Kidney glomerular epithelial cell (primary cell): ENCODE measurements around the gene MAPT.

Source experiments
- DNase-seq: peaks from one replicate; lab custom pipeline; 2025; lab: John Stamatoyannopoulos, UW

The MAPT gene

DNA sequence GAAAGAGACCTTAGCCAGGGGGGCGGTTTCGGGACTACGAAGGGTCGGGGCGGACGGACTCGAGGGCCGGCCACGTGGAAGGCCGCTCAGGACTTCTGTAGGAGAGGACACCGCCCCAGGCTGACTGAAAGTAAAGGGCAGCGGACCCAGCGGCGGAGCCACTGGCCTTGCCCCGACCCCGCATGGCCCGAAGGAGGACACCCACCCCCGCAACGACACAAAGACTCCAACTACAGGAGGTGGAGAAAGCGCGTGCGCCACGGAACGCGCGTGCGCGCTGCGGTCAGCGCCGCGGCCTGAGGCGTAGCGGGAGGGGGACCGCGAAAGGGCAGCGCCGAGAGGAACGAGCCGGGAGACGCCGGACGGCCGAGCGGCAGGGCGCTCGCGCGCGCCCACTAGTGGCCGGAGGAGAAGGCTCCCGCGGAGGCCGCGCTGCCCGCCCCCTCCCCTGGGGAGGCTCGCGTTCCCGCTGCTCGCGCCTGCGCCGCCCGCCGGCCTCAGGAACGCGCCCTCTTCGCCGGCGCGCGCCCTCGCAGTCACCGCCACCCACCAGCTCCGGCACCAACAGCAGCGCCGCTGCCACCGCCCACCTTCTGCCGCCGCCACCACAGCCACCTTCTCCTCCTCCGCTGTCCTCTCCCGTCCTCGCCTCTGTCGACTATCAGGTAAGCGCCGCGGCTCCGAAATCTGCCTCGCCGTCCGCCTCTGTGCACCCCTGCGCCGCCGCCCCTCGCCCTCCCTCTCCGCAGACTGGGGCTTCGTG, at the start of gene MAPT:
TSS of gene MAPT (plus strand) at position 533 of the 763 bp plus-strand sequence. CDS start 67,784 bp downstream, outside the sequence.
- DNase-seq = peak; percentile 80

DNA sequence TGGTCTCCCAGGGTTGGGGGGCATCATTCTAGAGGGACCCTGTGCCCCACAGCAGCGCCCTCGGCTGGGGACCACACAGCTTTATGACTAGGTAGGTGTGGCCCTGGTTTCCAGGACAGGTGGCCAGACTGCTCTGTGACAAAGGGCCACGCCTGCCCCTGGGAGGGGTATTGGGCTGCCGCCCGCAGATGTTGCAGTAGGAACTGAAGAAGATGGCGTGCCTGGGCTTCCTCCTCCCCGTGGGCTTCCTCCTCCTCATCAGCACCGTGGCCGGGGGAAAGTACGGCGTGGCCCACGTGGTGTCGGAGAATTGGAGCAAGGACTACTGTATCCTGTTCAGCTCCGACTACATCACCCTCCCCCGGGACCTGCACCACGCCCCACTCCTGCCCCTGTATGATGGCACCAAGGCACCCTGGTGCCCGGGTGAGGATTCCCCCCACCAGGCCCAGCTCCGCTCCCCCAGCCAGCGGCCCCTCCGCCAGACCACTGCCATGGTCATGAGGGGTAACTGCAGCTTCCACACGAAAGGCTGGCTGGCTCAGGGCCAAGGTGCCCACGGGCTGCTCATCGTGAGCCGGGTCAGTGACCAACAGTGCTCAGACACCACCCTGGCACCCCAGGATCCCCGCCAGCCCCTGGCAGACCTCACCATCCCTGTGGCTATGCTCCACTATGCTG, 49.5 kb upstream of the MAPT start, which contains the start of gene SPPL2C:
TSS of gene SPPL2C (plus strand) at position 187 of the 681 bp plus-strand sequence. CDS start at position 213, 26 bp downstream.
- DNase-seq = no peak

DNA sequence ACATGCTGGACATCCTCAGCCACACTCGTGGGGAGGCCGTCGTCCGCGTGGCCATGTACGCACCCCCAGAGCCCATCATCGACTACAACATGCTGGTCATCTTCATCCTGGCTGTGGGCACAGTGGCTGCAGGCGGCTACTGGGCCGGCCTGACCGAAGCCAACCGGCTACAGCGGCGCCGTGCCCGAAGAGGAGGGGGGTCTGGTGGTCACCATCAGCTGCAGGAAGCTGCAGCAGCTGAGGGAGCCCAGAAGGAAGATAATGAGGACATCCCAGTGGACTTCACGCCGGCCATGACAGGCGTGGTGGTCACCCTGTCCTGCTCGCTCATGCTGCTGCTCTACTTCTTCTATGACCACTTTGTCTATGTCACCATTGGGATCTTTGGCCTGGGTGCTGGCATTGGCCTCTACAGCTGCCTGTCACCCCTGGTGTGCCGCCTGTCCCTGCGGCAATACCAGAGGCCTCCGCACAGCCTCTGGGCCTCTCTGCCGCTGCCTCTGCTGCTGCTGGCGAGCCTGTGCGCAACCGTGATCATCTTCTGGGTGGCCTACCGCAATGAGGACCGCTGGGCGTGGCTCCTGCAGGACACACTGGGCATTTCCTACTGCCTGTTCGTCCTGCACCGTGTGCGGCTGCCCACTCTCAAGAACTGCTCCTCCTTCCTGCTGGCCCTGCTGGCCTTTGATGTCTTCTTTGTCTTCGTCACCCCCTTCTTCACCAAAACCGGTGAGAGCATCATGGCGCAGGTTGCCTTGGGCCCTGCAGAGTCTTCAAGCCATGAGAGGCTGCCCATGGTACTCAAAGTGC, 48.8 kb upstream of the MAPT start:
- DNase-seq = no peak

DNA sequence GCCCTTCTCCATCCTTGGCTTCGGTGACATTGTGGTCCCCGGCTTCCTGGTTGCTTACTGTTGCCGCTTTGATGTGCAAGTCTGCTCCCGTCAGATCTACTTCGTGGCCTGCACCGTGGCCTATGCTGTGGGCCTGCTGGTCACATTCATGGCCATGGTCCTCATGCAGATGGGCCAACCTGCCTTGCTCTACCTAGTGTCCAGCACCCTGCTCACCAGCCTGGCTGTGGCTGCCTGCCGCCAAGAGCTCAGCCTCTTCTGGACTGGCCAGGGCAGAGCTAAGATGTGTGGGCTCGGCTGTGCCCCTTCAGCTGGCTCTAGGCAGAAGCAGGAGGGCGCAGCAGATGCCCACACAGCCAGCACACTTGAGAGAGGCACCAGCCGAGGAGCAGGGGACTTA, 48.1 kb upstream of the MAPT start:
- DNase-seq = no peak

DNA sequence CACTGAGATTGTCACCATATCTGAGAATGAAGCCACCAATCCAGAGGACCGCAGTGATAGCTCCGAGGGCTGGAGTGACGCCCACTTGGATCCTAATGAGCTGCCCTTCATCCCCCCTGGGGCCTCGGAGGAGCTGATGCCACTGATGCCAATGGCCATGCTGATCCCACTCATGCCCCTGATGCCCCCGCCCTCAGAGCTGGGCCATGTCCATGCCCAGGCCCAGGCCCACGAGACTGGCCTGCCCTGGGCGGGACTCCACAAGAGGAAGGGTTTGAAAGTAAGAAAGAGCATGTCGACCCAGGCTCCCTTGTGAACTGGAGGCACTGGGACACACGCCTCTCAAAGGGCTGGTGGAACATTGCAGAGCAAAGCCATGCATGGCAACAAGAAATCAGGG, 47.7 kb upstream of the MAPT start:
- no peak for DNase-seq

DNA sequence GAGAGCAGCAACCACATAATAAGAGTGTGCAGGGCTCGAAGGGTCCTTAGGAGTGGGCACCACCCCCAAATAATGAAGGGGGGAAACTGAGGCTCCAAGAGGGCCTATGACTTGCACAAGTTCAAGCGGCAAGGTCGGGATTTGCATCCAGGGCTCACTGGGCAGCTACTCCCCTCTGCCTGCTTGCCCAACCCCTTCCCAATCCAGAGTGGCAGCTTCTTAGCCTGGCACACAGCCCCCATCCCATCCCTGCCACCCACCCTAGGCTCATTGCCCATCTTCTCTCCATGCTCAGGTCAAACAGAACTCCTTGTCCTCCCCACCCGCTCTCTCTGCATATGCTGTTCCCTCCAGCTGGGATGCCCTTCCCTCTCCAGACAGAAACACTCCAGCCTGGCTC, 47.3 kb upstream of the MAPT start:
- DNase-seq = no peak

DNA sequence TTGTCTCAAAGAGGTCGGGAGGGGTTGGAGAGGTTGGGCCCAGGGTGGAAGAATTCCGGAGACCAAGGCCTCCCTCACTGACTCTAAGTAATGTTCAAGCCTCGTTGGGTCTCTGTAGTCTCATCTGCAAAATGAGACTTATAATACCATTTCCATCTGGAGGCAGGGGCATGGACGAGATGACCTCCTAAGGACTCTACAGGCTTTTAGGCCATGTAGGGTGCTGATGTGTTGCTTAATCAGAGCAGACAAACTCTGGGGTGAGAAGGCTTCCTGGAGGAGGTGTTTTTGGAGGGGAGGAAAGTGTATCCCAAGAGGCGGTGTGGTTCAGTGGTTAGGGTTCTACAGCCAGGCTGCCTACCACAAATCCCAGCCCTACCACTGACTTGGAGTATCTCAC, 46.6 kb upstream of the MAPT start:
- DNase-seq = no peak

DNA sequence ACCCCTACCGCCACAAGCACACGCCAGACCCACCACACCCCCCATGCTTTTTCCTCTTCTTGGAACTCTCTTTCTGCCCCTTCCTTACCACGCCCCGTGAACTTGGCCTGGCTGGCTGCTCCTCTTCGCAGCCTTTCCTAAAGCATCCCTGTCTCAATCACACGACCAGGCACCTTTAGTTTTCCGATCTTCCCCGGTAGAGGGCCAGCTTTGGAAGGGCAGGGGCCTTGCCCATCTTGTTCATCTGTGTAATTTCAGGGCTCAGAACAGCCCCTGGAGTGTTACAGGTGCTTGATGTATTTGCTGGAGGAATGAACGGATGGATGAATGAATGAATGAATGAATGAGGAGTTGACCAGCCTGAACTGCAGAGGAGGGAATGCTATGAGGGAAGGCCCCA, 45.9 kb upstream of the MAPT start:
- no peak for DNase-seq

DNA sequence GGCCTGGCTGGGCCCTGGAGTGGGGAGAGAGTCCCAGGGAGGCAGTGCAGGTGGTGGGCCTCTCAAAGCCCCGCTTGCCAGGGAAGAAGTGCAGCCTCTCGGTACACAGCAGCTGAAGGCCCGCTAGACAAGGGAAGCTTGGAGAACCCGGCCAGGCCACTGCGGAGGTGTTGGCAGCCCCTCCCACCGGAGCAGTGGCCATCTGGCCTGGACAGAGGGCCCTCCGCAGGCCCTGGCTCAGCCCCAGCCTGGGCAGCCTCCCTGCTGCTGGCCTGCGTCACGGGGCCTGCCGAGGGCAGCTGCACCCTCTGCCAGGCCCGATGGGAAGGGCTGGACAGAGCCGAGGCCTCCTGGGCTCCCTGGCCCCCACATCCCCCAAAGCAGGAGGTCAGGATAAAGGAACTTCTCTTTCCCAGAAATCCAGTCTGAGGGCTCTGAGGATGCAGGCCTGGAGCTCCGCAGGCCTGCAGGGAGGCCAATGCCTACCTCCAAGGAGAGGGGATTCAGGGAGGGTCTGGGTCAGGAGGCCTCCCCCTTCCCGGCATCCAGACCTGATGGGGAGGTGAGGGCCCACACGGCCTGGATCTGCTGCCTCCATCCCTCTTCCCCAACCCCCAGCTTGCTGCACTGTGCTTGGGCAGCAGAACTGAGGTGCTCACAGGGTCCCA, 45.4 kb upstream of the MAPT start:
- no peak for DNase-seq

DNA sequence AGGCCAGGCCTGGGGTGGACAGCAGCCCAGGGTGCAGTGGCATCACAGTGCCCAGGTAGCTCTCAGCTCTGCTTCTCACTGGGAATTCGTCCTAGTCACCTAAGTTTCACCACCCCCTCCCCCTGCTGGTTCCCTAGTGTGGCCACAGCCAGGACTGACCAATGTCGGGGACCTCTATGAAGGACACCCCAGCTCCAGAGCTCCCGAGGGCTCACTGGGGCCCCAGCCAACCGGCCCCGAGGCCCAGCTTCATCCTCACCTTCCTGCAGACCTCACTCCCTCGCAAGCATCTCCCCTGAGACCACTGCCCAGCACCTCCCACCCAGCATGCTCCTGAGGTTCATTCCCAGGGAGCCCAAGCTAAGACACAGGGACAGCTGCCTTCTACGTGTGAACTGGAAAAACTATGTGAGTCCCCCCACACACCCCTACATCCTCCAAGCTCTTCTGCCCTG, 44.8 kb upstream of the MAPT start:
- no peak for DNase-seq

DNA sequence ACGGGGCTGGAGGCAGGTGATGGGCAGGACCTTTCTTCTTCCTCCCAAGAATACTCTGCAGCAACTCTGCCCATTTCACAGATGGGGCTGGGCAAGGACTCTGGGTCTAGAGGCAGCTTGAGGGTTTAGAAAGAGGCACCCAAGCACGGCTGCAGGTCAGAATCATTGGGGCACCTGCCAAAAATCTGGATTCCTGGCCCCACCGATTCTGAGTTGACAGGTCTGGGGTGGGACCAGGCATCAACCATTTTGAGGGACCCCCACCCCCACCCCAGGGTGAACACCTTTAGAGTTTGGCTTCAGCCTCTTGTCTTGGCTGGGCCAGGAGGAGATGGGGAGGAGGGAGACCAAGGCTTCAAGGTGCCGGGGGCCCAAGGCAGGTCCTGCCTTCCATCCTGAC, 44.3 kb upstream of the MAPT start:
- DNase-seq = no peak

DNA sequence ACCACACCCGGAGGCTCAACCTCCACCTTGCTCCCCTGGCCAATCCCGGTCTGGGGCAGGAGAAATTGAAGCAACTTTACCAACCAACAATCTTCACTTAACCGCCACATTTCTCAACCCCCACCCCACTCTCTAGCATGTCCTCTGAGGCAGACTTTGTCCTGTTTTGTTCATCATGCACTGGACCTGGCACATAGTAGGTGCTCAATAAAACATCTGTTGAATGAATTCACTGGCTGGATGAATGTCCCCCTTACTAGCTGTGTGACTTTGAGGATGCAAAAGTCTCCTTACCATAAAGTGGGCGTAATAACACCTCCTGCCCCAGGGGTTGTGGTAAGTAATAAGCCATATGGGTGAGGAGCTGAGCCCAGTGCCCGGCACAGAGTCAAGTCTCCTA, 43.9 kb upstream of the MAPT start:
- no peak for DNase-seq

DNA sequence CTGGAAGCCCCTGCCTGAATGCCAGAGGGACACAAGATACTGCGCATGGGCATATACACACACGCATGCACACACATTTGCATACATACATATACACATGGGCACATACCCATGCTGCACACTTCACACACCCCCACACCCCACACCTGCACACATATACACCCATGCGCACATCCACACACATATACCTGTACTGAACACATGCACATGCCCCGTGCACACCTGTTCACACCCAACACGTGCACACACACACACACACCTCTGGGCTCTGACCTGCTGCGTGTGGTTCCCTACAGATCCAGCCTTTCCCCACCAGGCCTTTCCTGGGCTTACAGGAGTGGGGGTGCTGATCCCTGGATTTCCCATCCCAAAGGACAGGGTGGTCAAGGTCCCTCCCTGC, 43.3 kb upstream of the MAPT start:
- no peak for DNase-seq

DNA sequence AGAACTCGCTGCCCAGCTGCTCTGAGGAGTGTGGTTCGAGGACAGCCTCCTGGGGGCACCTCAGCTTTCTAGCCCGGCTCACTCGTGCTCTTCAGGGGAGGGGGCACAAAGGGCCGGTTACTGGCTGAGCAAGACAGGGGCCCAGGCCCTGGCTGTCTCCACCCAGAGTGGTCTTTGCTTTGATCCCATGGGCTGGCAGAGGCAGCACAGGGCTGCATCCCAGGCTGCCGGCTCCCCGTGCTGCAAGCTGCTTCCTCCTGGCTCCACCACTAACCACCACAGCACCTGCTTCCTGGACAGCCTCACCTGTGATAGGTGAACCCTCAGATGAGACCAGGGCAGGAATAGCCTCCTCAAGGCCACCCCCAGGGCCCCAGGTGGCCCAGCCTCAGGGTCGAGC, 42.9 kb upstream of the MAPT start:
- no peak for DNase-seq

DNA sequence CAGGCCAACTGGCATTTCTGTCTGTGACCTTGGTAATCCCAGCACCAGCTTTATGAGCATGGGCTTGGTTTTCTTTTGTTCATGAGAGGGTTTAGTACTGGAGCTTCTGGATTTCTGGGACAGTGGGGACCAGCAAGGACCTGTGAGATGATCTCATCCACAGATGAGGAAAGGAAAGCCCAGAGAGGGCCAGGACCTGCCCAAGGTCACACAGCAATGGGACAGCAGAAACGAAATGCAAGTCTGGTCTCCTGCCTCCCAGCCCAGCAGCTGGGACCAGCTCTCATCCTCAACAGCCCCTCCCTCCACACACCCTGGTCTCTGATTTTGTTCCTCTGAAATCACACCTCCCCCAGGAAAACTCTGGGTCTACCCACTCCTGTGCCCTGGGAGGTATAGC, 42.5 kb upstream of the MAPT start:
- no peak for DNase-seq

DNA sequence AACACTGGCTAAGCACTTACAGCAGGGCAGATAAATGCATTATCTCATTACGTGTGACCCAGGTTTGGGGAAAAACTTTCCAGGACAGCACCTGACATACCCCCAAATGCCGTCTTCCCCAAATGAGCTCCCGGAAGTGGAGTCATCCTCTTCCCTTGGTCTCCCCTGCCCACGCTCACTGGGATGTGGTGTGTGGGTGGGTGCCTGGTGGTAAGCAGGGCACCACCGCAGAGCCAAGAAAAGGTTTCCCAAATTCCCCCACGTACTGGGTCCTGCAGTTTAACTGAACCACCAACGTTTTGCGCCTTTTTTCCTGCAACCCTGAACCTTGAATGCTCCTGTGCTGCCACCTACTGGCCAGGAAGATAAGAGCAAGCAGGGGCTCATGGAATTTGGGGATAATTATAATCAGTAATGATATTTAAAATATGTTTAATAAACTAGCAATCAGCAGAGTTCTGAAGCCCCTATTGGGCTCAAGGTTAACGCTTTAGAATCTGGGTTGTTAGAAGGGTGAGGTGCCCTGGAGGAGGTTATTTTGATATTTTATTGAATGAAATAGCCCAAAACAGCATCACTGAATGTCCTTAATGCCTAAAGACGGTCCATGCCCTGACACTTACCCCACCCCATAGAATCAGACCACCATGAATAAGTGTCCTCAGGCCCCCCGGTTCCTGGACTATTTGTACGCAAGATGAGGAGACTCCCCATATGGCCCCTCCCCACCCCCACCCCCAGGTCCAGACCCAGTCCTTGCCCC, 41.6 kb upstream of the MAPT start:
- peak; percentile 27 for DNase-seq

DNA sequence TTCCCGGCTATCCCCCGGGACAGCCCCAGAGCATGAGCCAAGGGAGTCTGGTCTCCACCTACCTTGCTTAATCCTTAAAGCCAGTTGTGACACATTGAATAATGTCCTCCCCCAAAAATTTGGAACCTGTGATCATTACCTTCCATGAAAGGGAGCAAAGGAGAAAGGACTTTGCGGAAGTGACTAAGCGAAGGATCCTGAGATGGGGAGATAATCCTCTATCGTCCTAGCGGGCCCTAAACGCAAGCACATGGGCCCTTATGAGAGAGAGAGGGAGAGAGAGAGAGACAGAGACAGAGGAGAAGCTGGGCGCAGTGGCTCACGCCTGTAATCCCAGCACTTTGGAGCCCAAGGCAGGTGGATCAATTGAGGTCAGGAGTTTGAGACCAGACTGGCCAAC, 40.1 kb upstream of the MAPT start:
- DNase-seq = no peak

DNA sequence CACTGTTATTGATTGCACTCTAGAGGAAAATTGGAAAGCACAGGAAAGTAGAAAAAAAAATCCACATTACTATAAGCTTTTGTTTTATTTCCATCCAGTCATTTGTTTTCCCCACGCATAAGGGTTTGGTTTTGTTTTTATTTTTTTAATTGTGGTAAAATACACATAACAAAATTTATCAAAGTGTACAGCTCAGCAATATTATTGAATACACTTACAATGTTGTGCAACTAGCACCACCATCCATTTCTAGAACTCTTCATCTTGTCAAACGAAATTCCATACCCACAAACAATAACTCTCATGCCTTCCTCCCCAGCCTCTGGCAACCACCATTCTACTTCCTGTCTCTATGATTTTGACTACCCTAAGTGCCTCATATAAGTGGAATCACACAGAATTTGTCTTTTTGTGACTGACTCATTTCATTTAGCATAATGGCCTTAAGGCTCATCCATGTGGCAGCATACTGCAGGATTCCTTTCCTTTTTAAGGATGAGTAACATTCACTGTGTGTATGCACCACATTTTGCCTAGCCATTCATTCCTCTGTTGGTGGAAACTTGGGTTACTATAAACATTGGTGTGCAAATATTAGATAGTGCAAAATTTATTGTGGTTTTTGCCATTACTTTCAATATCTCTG, 38.5 kb upstream of the MAPT start:
- DNase-seq = no peak

DNA sequence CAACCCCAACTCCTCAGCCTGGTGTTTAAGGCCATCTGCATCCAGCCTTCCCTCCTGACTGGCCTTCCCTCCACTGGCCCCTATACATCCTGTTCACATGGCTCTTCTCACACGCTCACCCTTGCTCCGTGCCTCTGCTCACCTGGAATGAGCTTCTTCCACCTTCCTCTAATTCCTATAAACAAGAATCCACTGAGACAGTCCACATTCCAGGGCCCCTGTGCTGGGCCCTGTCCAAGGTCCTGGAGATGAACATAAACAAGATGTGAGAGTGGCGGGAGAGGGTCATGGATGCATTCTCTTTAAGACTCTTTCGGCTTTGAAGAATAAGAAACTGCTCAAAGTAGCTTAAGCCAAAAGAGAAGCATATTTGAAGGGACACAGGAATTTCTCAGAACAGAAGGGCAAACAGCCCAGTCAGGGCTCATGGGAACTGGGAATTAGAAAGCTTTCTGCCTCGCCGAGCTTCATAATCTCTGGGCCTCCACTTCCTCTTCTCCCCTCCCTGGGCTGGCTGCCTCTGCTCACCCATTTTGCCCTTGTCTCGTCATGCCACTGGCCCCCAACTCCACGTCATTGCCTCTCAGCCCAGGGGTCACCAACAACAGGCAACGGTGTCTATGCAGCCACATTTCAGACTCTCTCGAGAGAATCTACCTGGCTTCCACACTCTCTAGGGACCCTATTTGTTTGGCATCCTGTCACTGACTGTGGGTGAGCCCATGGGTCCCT, 36.2 kb upstream of the MAPT start:
- peak; percentile 48 for DNase-seq

DNA sequence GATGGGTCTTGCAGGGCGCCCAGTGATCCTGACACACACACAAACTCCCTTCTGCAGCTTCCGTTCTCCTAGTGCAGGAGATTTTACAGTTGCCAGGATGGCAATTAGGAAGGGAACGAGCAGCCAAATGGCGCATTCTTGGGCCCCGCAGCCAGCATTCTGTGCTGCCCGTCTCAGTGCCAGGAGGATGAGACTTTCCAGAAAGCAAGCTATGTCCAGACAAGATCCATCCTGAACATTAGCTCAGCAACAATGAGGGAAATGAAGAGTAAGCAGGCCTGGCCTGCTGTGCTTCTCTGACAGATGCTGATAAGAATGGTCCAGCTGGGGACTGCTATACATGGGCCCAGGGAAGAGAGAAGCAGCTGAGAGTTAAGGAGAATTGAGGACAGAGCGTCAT, 33.2 kb upstream of the MAPT start:
- no peak for DNase-seq
